Mesodermal cell (in vitro differentiated cells): Measurements from ENCODE around the gene DAGLA.
A peak's percentile ranks its signal among the peaks of the same experiment; 100 is the strongest.

Source experiments
- H3K27ac ChIP-seq: 2 replicates; pipeline ENCODE4 v1.7.0; 2013; ENCODE audit warnings: mild to moderate bottlenecking, low read depth, low read length, moderate library complexity; ENCODE audit not compliant: severe bottlenecking
- H3K36me3 ChIP-seq: 2 replicates; pipeline ENCODE4 v1.7.1; 2013; ENCODE audit warnings: mild to moderate bottlenecking, low read length, moderate library complexity; ENCODE audit not compliant: control insufficient read depth, insufficient read depth
- H3K4me1 ChIP-seq: one replicate; pipeline ENCODE4 v1.7.1; 2013; ENCODE audit warnings: mild to moderate bottlenecking, low read length; ENCODE audit not compliant: insufficient read depth, control insufficient read depth, poor library complexity, severe bottlenecking
- H3K4me3 ChIP-seq: 2 replicates; pipeline ENCODE4 v1.7.0; 2013; ENCODE audit warnings: low read length, control low read depth, mild to moderate bottlenecking; ENCODE audit not compliant: insufficient read depth, poor library complexity, severe bottlenecking; ENCODE audit errors: extremely low read depth
- H3K9me3 ChIP-seq: 2 replicates; pipeline ENCODE4 v1.7.1; 2013; ENCODE audit warnings: mild to moderate bottlenecking, low read length, moderate library complexity; ENCODE audit not compliant: control insufficient read depth
- WGBS, 2 experiments: methylation state at CpG; one replicate each; pipeline ENCODE4 v1.1.5; 2013; ENCODE audit warnings: missing lambda C conversion rate in 2 of 2; ENCODE audit not compliant: insufficient coverage in 2 of 2; 5-methylcytosine and 5-hydroxymethylcytosine counted together

Gene DAGLA

DNA sequence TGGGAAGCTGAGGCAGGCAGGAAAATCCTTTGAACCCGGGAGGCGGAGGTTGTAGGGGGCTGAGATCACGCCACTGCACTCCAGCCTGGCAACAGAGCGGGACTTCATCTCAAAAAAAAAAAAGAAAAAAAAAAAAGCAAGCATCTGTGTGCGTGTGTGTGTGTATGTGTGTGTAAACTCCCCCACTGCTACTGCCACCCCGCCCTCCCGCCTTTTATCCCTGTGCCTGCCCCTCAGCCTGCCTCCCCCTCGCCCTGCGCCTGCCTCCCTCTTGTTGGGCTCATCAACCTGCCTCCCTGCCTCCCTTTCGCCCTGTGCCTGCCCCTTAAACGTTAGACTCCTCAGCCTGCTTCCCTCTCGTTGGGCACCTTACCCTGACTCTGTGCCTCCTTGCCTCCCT lies 94.2 kb downstream of the DAGLA start:
- Histone ChIP-seq H3K27ac (no peak overlapping the region), H3K36me3 (peaks cover 58% of the 10 kb centered on the region), H3K4me3 (no peak overlapping the region), H3K4me1 (peaks cover 45% of the 10 kb centered on the region), H3K9me3 (no peaks in the 10 kb centered on the region)
- 86 to 89% methylated on average over 7 to 8 of the region's 12 CpGs for WGBS, 2 experiments

DNA sequence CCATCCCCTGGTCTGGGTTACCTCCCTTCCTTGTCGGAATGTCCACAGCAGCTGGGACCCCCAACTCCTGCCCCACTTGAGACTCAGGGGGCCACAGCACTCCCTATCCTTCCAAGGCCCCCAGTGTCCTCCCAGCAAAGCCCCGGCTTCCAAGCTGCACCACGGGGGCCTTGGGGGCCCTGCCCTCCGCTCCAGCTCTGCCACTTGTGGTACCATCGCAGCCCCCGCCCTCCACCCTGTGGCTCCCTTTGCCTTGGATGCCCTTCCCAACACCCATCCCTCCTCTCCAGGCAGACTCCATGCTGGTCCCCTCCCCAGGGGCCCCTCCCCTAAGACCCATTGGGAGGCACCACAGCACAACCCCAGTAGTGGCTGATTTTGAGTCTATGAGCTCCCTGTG lies 94.9 kb downstream of the DAGLA start:
- Histone ChIP-seq H3K4me1 (peaks cover 45% of the 10 kb centered on the region), H3K9me3 (no peaks in the 10 kb centered on the region), H3K4me3 (no peak overlapping the region), H3K36me3 (peaks cover 65% of the 10 kb centered on the region), H3K27ac (no peak overlapping the region)
- 87 to 100% methylated on average over 3 to 4 of the region's 6 CpGs for WGBS, 2 experiments

DNA sequence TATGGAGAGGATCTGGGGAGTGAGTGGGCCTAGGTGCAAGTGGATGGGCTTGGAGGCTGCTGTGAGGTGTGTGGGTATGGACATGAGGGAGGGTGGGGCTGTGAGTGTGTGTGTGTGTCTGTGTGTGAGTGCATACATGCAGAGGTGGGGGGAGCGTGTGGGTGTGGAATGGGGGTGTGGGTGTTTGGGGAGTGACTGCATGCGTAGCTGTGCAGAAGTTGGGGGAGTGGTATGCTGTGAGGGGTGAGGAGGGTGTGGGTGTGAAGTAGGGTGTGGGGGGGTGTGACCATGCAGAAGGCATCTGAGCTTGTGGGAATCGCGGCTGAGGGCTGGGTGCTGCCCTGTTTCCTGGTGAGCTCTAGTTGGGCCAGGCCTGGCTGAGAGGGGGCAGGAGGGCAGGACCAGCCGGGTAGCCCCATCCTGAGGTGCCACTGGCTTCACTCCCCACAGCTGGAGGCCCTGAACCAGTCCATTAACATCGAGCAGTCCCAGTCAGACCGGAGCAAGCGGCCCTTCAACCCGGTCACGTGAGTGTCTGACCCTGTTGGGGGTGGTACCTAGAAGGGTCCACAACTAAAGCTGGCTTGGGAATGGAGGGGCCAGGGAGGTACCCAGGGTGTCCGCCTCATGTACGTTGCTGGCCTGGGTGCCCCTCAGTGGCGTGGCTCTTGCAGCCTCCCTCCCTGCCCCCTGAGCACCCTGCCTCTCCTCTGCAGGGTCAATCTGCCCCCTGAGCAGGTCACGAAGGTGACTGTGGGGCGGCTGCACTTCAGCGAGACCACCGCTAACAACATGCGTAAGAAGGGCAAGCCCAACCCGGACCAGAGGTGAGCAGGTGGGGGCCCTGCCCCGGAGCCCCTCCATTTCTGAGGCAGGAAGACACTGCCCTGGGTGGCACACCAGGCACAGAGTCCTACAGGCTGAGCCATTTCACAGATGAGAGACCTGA lies 95.7 kb downstream of the DAGLA start:
- Histone ChIP-seq H3K9me3 (no peaks in the 10 kb centered on the region), H3K4me3 (no peak overlapping the region), H3K36me3 (peaks cover 69% of the 10 kb centered on the region), H3K27ac (no peak overlapping the region), H3K4me1 (peaks cover 39% of the 10 kb centered on the region)
- WGBS, 2 experiments, result 94 to 96% methylated on average over 11 to 19 of the region's 20 CpGs

DNA sequence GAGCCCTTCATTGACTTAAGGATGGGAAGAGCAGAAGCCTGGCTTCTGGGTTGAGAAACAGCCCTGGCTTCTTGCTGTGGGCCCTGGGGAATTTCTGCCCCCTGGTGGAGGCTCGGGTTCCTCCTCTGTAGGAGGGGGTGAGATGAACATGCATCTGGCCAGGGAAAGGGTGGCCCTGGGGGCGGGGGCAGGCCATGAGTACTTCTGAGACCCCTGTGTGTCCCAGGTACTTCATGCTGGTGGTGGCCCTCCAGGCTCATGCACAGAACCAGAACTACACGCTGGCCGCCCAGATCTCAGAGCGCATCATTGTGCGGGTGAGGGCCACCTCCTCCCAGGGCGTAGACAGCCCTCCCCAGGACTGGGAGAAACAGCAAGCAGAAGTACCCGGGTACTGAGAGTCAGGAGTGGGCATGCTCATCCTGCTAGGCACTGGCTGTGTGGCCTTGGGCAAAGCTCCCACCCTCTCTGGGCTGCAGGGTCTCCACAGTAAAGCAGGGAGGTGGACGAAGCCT lies 96.4 kb downstream of the DAGLA start:
- Histone ChIP-seq H3K4me3 (no peak overlapping the region), H3K36me3 (peaks cover 77% of the 10 kb centered on the region), H3K9me3 (no peaks in the 10 kb centered on the region), H3K27ac (no peak overlapping the region), H3K4me1 (peaks cover 32% of the 10 kb centered on the region)
- WGBS, 2 experiments, result 83 to 96% methylated on average over 7 to 9 of the region's 9 CpGs

DNA sequence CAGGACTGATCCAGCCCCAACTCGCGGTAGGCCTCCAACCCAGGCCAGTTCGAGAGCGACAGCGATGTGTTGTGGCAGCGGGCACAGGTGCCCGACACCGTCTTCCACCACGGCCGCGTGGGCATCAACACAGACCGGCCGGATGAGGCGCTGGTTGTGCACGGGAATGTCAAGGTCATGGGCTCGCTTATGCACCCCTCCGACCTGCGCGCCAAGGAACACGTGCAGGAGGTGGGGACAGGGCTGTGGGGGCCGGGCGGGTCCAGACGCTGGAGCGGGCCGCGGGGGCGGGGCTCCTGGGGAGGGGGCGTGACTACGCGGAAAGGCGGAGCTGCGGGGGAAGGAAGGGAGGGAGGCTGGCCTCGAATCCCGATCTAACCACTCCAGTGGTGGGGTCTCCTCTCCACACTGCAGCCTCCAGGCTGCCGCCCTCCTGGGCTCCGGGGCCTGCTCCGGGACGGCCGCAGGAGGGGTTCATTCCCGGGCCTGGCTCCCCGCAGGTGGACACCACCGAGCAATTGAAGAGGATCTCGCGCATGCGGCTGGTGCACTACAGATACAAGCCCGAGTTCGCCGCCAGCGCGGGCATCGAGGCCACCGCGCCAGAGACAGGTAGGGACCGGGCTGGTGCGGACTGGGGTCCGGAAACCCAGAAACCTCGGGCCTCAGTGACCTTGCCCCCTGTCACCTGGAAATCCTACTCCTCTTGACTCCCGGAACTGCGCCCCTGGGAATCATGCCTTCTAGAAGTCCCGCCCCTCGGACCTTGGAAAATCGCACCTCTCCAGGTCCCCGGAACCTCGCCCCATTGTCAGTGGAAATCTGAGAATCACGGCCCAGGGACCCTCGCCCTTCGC lies 97.3 kb downstream of the DAGLA start:
- 92 to 95% methylated on average over 62 to 65 of the region's 67 CpGs for WGBS, 2 experiments
- peaks cover 84% of the 10 kb centered on the region for H3K36me3 ChIP-seq
- no peaks in the 10 kb centered on the region for H3K9me3 ChIP-seq
- H3K4me3 ChIP-seq, result no peak overlapping the region
- no peak overlapping the region for H3K27ac ChIP-seq
- peaks cover 29% of the 10 kb centered on the region for H3K4me1 ChIP-seq

DNA sequence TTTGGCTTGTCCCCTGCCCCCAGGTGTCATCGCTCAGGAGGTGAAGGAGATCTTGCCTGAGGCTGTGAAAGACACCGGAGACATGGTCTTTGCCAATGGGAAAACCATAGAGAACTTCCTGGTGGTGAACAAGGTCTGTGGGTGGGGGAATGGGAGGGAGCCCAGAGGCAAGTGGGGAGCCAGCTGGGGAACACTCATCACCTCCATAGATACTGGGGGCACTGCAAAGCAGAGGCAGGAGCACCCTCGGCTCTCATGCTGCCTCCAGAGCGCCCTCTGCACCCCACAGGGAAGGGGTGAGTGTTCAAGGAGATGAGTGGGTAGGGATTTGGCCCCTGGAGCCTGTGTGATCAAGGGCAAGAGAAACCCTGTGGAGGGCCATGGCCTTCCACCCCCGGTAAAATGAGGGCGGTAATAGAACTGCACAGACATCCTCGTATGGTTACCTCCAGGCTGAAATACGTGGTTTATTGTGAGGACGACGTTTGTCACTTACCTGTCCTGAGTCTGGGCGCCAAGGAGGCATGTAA lies 98.2 kb downstream of the DAGLA start:
- WGBS, 2 experiments, result 93 to 97% methylated on average over 8 to 9 of the region's 11 CpGs
- no peak overlapping the region for H3K27ac ChIP-seq
- peaks cover 28% of the 10 kb centered on the region for H3K4me1 ChIP-seq
- H3K9me3 ChIP-seq, result no peaks in the 10 kb centered on the region
- H3K4me3 ChIP-seq, result no peak overlapping the region
- peaks cover 87% of the 10 kb centered on the region for H3K36me3 ChIP-seq

DNA sequence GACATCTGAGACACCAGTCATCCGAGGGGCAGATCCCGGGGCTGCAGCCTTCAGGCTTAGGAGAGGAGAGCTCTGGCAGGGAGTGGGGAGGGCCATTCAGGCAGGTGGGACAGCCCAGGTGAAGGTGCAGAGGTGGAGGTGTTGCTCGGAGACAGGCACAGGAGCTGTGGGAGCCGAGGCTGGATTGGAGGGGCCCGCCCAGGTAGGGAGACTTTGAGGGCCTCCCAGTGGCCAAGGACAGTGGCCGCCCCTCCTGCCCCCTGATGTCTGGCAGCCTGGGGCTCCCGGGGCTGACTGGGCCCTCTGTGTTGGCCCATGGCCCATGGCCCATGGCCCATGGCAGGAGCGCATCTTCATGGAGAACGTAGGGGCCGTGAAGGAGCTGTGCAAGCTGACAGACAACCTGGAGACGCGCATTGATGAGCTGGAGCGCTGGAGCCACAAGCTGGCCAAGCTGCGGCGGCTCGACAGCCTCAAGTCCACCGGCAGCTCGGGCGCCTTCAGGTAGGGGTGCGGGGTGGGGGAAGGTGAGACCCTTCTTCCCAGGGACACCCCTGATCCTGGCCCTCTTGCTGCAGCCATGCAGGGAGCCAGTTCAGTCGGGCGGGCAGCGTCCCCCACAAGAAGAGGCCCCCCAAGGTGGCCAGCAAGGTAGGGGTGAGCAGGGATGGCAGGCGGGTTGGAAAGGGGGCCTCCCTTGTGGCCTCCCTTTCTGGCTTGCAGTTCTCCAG lies 98.9 kb downstream of the DAGLA start:
- Histone ChIP-seq H3K9me3 (no peaks in the 10 kb centered on the region), H3K36me3 (peaks cover 88% of the 10 kb centered on the region), H3K27ac (no peak overlapping the region), H3K4me1 (peaks cover 32% of the 10 kb centered on the region), H3K4me3 (no peak overlapping the region)
- WGBS, 2 experiments, result 94 to 96% methylated on average over 19 to 22 of the region's 24 CpGs

DNA sequence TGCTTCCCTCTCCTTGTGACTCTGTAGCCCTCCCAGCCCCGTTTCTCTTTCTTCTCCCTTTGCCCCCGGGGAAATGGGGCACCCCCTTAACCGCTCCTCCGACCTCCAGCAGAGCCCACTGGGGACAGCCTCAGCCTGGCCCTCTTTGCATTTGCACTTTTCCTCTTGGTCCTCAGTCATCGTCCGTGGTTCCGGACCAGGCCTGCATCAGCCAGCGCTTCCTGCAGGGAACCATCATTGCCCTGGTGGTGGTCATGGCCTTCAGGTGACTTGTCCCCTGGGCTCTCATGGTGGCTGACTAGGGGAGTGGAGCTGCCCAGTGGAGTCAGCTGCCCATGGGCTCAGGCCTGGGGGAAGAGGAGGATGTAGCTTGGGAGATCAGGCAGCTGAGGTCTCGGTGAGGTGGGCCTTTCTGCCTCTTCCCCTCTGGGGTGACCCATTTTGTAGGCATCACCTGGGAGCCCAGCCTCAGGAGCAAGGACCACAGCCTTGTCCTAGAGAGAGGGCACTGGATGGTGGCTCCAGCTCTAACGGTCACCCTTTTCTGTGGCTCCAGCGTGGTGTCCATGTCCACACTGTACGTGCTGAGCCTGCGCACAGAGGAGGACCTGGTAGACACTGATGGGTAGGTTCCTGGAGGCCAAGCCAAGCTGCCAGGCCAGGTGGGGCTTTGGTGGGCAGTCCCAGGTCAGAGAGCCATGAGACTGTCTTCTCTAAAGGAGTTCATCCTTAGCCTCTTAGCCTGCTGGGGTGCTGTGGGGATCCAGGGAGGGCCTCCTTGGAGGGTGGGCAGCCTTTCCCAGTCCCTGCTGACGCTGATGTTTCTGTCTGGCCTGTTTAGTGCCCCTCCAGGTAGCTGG lies 99.7 kb downstream of the DAGLA start:
- Histone ChIP-seq H3K36me3 (peaks cover 90% of the 10 kb centered on the region), H3K9me3 (no peaks in the 10 kb centered on the region), H3K4me3 (no peak overlapping the region), H3K27ac (no peak overlapping the region), H3K4me1 (peaks cover 27% of the 10 kb centered on the region)
- WGBS, 2 experiments, result 90 to 93% methylated on average over 13 to 14 of the region's 14 CpGs

DNA sequence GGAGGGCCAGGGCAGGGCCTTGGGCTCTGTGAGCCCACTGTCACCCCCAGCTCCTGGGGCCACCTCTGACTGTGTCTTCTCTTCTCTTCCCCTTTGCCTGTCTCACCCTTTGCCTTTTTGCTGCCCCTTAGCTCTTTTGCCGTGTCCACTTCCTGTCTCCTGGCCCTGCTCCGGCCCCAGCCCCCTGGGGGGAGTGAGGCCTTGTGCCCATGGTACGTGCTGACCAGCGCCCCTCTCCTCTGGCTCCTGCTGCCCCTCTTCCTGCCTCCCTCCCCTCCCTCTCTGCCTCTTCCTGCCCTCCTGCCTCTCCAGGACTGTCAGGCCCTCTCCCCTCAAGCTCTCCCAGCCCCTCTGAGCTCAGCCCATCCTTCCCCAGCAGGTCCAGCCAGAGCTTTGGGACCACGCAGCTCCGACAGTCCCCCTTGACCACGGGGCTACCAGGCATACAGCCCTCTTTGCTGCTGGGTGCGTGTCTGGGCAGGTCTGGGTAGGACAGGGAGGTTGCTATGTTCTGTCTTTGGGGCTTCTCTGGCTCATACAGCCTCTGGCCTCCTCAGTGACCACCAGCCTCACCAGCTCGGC lies 100.5 kb downstream of the DAGLA start:
- WGBS, 2 experiments, result 90 to 95% methylated on average over 6 to 9 of the region's 9 CpGs
- Histone ChIP-seq H3K4me1 (peaks cover 22% of the 10 kb centered on the region), H3K4me3 (no peak overlapping the region), H3K27ac (peak overlapping the region; percentile 3), H3K9me3 (no peaks in the 10 kb centered on the region), H3K36me3 (peaks cover 92% of the 10 kb centered on the region)
